T-helper 22 cell (primary cell): ENCODE measurements around the gene CASKIN1.

ENCODE experiments used
- DNase-seq: peaks from one replicate; pipeline ENCODE4 v3.0.0-alpha.2; 2020; ENCODE audit warnings: low read depth

The CASKIN1 gene

DNA sequence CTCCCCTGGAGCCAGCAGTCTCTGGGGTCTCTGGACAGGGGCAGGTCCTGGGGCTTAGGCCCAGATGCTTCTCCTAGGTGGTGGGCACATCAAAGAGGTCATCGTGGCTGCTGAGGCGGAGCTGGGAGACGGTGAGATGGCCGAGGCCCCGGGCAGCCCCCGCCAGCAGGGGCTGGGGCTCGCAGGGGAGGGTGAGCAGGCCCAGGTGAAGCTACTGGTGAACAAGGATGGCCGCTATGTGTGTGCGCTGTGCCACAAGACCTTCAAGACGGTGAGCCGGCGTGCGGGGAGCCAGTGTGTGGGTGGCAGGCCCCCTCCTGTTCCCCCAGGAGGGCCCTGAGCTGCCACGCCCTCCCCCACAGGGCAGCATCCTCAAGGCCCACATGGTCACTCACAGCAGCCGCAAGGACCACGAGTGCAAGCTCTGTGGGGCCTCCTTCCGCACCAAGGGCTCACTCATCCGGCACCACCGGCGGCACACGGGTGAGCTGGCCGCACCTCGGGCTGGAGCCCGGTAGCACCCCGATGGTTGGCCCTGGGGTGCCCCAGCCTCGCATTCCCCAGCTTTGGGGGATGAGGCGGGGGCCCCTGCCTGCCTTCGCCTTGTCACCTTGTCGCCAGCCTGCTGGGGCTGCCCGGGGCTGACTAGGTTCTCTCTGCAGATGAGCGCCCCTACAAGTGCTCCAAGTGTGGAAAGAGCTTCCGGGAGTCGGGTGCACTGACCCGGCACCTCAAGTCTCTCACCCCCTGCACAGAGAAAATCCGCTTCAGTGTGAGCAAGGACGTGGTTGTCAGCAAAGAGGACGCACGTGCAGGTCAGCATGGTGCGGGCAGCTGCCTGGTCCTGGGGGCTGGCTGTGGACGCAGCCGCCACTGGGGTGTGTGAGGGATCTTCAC is 35.9 kb upstream of the CASKIN1 start:
- DNase-seq: no peak

DNA sequence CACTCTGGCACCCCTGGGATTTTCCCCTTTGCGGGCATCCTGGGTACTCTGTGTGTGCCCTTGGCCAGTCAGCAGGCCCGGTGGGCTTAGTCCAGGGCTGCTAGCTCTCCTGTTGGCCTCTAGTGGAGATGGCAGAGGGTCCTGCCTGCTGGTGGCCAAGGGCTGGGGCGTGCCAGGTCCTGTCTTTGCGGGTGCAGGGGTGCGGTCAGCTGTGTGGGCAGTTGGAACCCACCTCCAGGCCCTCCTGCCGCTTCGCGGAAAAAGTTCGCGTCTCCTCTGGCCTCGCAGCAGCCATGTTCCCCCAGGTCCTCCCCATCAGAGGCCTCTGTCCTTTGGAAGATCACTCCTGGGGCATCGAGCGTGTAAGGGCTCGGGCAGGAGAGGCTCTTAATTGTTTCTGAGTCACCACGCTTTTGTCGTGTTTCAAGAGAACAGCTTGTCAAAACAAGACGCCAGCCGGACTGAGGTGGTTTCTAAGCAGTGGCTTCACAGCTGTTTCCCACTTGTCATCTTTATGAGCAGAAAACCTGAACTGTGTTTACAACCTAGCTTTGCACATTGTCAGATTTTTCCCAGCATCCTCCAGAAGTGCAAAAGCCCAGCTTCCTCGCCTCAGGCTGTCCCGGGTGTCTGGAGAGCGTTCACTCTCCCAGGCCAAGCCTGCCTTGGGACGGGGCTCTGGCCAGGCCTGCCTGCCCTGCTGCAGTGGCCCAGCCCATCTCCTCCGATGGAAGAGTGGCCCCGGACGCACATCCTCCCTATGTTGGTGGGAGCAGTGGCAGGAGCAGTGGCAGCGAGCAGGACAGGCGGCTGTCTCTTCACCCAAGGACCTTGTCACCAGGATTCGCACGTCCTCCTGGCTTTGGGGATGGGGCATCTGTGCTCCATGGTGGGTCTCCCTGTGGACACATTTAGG is 34.9 kb upstream of the CASKIN1 start:
- no peak for DNase-seq

DNA sequence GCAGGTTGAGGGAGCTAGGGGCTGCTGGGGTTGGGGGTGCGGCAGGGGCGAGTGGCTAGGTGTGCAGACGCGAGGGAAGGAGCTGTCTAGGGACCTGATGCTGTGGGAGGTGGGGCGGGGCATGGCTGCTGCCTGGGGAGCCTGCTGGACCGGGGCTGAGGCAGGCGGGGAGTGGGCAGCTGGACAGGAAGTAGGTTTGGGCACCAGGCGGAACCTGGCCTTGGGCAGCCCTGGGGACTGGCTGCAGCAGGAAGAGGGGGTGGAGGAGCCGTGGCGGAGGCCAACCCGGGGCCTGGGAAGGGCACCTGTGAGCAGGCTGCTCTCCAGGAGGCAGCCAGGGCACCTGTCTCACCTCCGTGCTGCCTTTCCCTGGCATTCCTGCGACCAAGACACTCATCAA is 34.0 kb upstream of the CASKIN1 start:
- DNase-seq: no peak

DNA sequence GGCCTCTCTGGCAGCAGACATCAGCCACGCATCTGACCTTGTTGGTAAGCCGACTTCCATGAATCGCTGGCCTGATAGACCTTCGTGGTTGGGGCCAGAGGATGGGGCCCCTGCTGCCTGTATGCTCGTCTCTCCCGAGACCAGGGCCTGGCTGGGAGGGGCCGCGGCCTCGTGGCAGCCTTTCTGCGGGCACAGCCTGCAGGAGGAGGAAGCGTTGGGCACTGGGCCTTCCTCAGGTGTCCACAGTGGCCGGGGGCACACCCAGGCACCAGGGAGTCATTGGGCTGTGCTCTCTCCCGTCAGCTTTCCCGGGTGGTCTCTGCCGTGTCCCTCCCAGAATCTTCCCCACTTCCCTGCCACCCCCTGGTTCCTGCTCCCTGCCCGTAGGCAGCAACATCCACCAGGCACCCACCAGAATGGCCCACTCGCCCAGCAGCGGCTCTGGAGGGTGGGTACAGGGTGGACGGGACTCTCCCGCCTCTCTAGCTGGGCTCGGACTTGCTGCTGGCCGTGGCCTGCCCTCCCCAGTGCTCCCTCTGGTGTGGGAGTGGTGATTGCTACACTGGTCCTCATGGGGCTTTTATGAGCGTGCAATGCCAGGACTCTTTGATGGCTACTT is 33.3 kb upstream of the CASKIN1 start:
- no peak for DNase-seq

DNA sequence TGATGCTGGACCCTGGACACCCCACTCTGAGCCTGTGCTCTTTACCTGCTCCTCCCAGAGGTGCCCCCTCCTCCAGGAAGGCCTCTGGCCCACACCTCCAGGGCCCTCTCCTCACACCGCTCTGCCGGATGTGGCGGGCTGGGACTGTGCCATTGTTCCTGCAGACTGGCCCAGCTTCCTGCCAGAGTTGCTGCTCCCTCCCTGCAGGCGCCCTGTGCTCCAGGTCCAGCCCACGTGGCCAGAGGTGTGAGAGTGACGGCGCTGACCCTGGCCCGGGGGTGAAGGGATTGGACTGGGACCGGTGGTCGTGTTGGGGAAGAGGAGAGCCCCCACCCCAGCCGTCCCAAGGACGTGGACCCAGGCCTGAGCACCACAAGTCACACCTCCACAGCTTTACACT is 32.7 kb upstream of the CASKIN1 start:
- DNase-seq: no peak

DNA sequence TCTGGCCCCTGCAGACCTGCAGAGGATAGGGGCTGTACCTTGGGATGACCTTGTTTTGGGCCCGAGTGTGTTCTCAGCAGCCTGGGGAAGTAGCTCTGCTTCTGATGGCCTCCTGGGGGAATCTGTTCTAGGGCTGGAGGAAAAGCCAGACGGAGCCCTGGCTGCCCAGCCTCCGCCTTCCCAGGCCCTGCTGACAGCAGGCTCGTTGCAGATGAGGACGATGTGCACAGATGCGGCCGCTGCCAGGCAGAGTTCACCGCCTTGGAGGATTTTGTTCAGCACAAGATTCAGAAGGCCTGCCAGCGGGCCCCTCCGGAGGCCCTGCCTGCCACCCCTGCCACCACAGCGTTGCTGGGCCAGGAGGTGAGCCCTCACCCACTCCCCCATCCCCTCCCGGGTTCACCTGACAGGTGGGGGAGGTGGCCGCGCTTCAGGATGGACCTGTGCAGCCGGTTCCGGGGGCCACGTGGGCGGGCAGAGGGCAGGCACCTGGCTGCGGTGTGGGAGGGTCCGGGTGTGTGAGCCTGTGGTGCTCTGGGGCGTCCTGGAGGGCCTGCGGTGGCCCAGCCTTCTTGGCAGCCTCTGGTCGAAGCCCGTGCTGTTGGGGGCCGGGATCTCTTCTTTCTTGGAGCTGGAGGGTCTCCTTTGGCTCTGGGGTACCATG is 31.9 kb upstream of the CASKIN1 start:
- DNase-seq: no peak

DNA sequence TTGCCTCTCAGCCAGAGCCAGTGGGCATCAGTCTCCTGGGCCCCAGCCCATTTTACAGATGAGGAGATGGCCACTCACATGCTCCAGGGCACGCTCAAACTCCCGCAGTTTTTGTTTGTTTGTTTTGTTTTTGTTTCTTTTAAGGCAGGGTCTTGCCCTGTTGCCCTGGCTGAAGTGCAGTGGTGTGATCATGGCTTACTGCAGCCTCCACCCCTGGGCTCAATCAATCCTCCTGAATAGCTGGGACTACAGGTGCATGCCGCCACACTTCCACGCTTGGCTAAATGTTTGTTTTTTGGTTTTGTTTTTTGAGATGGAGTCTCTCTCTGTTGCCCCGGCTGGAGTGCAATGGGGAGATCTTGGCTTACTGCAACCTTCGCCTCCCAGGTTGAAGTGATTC is 30.5 kb upstream of the CASKIN1 start:
- no peak for DNase-seq

DNA sequence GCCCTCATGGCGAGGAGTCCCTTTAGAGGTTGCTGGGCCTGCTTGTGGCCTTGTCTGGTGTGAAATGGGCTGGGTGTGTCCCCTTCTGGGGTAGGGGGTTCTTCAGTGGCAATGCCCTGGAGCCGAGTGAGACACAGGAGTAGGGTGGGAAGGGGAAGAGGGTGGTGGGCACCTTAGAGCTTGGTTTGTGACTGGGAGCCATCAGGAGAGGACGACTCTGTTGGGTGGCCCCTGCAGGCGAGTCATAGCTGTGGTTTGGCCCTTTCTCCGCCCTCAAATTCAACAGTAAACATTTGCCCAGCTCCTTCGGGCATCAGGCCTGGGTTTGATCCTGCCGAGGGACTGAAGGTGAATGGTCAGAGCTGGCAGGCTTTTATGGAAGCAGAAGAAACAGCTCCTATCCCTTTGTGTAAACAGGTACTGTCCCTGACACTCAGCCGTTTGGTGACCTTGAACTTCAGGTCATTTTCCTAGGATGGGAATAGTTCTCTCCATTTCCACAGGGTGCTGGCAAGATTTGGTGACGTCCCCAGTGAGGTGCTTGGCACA is 29.9 kb upstream of the CASKIN1 start:
- no peak for DNase-seq

DNA sequence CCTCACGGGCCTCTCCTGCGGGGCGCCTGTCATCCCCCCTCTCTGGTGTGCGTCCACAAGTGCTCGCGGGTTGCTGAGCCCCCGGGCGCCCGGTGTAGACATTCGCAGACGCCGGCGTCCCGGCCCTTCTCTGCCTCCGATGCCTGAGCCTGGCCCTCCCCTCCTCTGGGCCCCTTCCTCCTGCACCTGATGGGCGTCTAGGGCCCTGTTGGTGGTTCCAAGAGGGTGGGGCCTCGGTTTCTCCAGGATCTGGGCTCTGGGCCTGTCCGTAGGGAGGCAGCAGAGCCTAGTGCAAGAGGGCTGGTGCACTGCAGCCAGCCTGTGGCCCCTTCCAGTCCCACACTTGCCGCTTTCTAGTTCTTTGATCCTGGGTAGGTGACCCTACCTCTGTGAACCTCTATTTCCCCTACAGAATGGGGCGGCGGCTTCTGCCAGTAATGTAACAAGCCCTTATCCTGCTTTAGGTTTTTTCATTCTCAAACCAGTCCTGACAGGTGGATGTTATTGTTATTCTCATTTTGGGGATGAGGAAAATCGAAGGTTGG is 27.6 kb upstream of the CASKIN1 start:
- DNase-seq: no peak

DNA sequence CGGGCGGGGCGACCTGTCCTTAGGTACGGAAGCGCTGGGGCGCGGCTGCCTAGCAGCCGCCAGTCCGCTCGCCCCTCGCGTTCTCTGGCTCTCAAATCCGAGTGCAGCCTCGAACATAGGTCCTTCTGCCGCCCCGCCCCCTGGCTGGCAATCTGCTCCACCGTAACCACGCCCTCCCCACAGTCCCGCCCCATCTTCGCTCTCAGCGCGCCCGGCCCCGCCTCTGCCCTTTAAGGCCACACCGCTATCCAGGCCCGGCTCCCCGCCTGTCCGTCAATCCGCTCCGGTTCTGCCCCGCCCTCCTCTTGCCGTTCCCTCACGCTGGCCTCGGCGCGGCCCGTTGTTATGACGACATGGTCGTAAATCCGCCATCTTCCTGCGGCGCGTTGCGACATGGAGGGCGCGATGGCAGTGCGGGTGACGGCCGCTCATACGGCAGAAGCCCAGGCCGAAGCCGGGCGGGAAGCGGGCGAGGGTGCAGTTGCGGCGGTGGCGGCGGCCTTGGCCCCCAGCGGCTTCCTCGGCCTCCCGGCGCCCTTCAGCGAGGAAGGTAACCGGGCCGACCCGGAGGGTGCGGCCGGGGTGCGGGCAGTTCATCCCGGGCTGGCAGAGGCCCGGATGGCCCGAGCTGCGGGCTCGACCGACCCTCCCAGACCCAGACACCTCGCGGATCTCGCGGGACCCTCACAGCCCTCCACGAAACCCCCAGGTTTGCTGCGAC is 27.0 kb upstream of the CASKIN1 start, which contains the start of gene E4F1:
Gene E4F1 (plus strand): TSS at position 371 of the 721 bp plus-strand sequence. CDS start 23 bp downstream, at position 394.
- DNase-seq: peak; percentile 99

DNA sequence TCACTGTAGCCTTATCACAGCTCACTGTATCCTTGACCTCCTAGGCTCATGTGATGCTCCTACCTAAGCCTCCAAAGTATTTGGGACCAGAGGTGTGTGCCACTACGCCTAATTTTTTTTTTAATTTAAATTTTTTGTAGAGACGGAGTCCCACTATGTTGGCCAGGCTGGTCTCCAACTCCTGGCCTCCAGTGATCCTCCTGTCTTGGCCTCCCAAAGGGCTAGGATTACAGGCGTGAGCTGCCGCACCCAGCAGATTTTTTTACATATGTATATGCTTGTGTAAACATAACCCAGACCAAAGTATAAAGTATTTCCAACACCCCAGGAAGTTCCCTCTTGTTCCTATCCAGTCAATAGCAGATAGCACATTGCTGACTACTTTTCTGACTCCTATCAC is 19.9 kb upstream of the CASKIN1 start:
- DNase-seq: no peak

DNA sequence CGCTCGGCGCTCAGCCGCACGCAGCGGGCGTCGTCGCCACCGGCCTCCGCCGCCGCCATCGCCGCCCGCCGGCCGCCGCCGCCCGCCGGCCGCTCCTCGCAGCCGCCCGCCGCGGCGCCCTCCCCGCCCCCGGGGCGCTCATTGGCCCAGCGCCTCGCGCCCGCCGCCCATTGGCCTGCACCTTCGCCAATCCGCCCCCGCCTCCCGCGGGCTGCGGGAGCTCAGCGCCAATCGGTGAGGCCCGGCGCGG is 18.2 kb upstream of the CASKIN1 start, which contains the start of gene PGP:
Gene PGP (minus strand): TSS at position 122 of the 250 bp plus-strand sequence. CDS start 63 bp downstream, at position 59.
- no peak for DNase-seq

DNA sequence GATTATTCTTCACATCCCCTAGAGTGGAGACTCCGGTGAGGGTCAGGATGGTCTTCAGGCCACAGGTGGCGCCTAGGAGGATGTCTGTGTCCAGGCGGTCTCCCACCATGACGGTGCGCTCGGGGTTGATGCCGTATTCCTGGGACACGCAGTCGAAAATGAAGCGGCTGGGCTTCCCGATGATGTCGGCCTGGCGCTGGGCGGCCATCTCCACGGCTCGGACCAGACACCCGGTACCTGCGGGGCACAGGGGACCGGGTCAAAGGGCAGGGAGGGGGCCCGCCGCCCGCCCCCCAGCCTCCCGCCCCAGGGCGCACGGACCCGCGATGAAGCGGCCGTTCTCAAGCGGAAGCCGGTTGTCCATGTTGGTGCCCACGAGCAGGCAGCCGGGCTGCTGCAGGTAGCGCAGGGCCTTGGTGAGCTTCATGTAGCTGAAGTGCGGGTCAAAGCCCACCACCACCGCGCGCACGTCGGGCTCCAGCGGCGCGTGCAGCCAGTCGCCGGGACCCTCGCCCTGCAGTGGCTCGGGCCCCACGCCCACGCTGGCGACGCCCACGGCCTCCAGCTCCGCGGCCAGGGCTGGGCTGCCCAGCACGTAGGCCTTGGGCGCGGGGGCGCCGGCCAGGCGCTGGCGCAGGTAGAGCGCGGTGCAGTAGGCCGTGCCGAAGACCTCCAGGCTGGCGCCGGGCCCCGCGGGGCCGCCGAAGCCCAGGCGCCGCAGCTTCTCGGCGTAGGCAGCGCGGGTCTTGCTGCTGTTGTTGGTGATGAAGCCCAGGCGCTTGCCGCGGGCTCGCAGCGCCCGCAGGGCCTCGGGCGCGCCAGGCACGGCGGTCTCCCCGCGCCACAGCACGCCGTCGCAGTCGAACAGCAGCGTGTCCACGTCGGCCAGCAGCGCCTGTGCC is 17.7 kb upstream of the CASKIN1 start:
- DNase-seq: no peak

DNA sequence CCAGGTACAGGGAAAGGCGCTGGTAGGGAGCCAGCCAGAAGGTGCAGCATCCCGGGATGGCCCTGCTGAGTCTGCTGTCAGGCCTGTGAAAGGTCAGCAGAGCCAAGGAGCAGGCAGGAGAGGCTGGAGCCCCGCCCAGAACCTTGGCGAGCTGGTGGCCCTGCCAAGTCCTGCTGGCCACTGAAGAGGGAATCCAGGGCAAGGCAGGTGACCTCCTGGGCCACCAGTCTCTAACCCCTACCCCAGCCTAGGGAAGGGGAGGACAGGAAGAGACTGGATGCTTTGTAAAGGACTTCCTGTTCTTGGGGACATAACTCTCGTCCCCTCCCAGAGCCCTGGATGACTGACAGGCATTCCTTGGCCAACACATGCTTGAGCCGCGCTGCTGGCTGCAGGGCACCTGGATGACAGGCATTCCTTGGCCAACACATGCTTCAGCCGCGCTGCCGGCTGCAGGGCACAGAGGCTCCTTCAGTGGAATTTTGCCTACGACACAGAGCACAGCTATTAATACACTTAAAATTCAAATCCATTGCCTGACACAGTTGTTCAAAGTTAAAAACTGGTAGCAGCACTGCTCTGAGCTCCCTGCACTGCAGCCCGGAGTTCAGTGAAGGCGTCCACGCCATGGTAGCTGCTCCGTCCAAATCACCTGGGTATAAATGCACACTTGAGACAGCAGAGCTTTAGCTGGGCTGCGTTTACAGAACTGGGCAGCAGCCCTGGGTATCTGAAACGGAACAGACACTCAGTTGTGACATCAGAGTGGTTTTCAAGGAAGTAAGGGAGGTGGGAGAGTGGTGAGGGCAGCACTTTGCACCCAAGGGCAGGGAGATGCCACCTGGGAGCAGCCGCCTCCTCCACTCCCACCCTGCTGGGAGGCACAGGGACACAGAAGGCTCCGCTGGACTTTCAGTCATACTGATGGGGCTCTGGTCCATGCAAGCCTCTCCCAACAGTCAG is 16.2 kb upstream of the CASKIN1 start:
- no peak for DNase-seq

DNA sequence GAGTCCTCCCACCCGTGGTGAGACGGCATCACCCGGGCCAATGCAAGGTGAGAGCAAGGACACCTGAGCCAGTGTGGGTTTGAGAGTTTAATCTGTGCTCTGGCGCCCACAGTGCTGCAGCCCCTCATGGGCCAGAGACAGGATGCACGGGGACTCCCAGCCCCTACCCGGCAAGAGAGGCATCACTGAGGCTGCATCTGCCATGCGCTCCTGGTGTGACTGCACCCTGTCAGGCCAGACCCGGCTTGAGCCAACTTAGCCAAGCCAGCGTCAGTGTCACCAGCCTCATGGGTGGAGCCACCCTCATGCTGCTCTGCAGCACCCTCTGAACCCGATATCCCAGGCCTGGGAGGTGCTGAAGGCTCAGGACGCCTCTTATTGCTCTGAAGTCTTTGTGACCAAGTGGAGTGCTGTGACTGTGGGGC is 15.5 kb upstream of the CASKIN1 start:
- no peak for DNase-seq

DNA sequence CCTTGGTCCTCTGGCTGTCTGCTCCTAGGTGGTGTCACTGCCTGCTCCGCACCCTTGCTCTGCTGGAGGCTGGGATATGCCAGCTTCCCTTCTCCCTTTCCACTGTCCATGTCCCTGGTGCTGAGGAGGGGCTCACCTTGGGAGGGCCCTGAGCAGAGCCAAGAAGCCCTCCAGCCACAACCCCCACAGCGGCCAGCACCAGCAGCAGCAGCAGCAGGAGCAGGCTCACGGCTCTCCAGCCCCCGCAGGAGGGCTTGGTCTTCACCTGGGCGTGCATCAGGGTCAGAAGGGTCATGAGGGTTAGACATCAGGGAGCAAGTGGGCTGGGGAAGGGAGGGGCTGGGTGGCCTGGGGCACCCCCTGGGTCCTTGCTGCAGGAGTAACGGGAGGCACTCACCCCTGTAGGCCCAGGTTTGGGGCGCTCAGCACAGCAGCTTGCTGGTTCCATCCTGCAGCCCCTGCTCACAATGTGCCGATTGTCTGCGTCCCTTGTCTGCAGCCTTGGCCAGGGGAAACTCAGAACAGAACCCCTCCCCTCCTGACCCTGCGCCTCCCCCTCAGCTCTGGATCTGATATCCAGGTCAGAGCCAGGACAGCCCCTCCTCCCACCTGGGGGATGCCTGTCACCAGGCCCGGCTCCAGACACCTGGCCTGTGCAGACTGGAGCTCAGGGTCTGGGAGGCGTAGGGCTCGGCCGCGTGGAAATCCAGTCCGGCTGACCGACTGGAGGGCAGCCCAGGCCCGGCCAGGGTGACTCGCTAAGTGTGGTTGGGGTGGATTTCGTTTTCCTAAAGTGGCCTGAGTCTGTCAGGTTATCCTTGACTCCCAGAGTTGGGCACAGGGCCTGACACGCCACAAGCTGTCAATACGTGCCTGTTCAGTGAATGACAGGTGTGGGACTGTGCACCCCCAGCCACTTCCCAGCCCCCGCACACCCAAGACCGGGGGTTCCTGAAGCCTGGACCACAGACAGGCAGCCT is 14.3 kb upstream of the CASKIN1 start, which contains the start of gene BRICD5:
Gene BRICD5 (minus strand): TSS at position 478 of the 980 bp plus-strand sequence. CDS start 30 bp downstream, at position 448.
- DNase-seq: no peak

DNA sequence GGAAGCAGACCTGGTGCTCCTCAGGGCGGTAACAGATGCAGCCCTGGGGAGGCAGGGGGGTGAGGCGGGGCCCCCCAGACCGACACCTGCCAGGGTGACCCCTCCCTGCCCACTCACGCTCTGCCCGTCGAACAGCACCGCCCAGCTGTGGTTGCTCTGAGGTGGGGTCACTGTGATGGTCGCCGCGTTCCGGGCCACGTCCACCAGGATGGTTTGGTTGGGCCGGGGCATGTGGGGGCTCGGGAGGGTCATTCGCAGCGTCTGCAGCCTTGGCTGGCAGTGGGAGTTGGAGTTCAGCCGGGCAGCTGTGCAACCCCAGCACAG is 13.6 kb upstream of the CASKIN1 start:
- no peak for DNase-seq
